GM21515 (cell line): ENCODE results near the gene MOB3A.

Source experiments
- ATAC-seq: cut with Tn5 transposase; IDR thresholded peaks from one replicate; pipeline ENCODE4 v1.9.1; 2021; ENCODE audit not compliant: unreplicated experiment

The MOB3A gene

GRCh38 chr19:2083174-2083854 lies 12.8 kb downstream of the MOB3A start:
- ATAC-seq: no peak

GRCh38 chr19:2081873-2082810 lies 14.0 kb downstream of the MOB3A start:
- ATAC-seq: no peak

DNA sequence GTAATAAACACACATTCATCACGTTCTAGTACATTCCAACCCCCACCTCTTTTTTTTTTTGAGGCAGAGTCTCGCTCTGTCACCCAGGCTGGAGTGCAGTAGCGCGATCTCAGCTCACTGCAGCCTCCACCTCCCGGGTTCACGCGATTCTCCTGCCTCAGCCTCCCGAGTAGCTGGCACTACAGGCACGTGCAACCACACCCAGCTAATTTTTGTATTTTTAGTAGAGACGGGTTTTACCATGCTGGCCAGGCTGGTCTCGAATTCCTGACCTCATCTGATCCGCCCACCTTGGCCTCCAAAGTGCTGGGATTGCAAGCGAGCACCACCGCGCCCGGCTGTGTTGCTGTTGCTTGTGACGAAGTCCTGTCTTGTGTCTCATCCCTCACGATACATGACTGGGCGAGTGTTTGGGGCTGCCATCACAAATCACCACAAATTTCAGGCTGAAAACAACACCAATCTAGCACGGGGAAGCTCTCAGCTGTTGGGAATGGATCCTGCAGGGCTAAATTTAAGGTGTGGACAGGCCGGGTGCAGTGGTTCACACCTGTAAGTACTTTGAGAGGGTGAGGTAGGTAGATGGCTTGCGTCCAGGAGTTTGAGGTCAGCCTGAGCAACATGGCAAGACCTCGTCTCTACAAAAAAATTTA lies 15.7 kb downstream of the MOB3A start:
- no peak for ATAC-seq

GRCh38 chr19:2079865-2080301 lies 16.2 kb downstream of the MOB3A start:
- no peak for ATAC-seq

DNA sequence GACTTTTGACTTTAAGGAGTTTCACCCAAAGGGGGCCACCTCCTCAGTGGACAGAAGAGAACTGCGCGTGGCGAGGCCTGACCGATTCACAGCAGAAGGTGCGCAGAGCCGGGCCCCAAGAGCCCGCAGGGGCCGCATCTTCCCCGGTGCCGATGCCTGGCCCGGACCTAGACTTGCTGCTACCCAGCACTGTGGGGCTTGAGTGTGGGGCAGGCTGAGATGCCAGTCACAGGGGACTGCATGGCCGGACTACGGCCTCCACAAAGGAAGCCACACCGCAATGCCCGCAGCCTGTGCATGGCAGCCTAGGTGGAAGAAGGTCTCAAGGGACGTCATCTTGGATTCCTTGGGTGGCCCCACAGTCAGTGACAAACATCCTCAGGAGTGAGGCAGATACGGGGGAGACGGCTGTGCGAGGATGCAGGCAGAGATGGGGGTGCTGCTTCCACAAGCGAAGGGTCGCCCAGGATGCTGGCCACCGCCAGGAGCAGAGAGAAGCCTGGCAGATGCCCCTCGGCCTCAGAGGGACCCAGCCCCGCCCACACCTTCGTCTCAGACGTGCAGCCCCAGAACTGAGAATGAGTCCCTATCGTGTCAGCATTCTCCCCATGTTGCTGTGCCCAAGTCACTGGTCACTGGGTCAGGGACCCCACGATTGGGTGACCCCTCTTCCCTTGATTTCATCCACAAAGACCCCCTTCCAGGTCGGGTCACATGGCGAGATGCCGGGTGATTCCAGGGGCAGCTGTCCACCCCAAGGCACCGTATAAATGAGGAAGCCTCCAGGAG lies 16.9 kb downstream of the MOB3A start:
- no peak for ATAC-seq

DNA sequence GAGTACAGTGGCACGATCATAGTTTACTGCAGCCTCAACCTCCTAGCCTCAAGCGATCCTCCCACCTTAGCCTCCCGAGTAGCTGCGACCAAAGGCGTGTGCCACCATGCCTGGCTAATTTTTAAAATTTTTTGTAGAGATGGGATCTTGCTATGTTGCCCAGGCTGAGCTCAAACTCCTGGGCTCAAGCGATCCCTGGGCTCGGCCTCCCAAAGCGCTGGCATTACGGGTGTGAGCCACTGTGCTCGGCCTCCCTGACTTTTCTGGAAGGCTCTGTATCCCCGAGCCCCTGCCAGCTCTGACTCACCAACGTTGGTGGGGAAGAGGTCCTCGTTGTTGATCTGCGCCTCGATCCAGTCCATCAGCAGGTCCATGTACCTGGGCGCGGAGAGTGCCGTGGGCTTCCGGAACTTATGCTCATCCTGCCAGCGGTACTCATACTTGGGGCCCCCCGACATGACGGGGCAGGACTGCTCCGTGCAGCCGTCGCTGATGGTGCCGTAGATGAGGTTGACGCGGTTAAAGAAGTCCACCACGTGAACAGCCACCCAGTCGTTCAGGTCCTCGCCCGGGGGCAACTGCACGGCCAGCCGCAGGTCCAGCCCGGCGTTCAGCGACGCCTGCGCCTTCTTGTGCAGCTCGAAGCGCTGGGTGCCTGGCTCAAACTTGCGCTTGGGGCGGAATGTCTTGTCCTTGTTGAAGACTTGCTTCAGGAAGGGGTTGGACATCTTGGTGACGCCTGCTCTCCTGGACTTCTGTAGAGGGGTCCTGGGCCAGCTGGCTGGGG lies 18.1 kb downstream of the MOB3A start:
- ATAC-seq: no peak

DNA sequence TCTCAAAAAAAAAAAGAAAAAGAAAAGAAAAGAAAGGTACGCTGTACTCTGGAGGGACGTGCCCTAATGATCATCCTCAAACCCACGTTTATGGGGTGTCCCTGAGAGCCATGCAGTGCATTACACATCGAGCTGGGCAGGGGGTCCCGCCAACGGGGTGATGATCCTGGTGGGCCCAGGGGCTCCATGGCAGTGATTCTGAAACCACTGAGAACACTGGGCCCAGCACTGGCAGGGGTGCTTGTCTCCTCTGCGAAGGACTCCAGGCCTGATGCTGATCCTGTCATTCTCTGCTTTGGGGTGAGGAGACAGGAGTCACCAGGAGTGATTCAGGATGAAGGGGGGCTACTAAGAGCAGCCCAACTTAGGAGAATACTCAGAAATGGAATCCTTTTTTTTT lies 18.7 kb downstream of the MOB3A start:
- ATAC-seq: no peak

- no peak for ATAC-seq
These were observed 19.6 kb downstream of the MOB3A start for GRCh38 chr19:2076526-2076944.

GRCh38 chr19:2072757-2073551 lies 23.2 kb downstream of the MOB3A start:
- ATAC-seq: no peak

- no peak for ATAC-seq
These were observed 25.0 kb downstream of the MOB3A start for GRCh38 chr19:2070986-2071673.

- no peak for ATAC-seq
These were observed 25.7 kb downstream of the MOB3A start for GRCh38 chr19:2070436-2070827.

- ATAC-seq: no peak
These were observed 31.2 kb downstream of the MOB3A start for GRCh38 chr19:2064788-2065524.

GRCh38 chr19:2064395-2064787 lies 31.7 kb downstream of the MOB3A start:
- no peak for ATAC-seq

GRCh38 chr19:2063824-2064223 lies 32.3 kb downstream of the MOB3A start:
- no peak for ATAC-seq

DNA sequence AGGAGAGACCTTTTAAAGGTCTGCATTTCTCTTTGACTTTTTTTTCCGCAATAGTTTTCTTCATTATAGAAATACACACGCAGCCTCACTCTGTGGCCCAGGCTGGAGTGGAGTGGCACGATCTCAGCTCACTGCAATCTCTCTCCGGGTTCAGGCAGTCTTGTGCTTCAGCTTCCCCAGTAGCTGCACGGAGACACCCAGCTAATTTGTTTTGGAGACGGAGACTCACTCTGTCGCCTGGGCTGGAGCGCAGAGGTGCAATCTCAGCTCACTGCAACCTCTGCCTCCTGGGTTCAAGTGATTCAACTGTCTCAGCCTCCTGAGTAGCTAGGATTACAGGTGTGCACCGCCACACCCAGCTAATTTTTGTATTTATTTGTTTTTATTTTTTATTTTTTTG lies 33.4 kb downstream of the MOB3A start:
- ATAC-seq: no peak

DNA sequence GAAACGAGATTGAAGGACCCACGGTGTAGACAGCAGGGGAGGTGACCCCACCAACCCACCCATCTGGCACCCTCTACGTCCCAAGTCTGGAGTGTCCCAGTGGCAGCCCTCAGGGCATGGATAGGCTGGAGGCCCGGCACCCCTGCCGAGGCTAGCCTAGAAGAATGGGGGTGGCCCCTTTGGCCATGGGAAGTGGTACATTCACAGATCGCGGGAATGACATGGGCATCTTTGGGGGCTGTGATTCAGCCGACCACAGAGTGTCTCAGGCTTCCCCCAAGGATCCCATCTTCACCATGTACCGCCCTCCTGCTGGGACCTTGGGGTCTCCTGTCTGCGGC lies 33.8 kb downstream of the MOB3A start:
- no peak for ATAC-seq

- ATAC-seq: peak; percentile 61
These were observed 34.4 kb downstream of the MOB3A start for GRCh38 chr19:2061495-2062388.
